Ectodermal cell (in vitro differentiated cells): ENCODE results near the gene ATF4.

ENCODE experiments used
- H3K27ac ChIP-seq: 2 replicates; pipeline ENCODE4 v1.7.0; 2013; ENCODE audit warnings: mild to moderate bottlenecking, low read depth, low read length; ENCODE audit not compliant: insufficient read depth, poor library complexity, severe bottlenecking
- H3K27me3 ChIP-seq: 2 replicates; pipeline ENCODE4 v1.7.0; 2013; ENCODE audit warnings: mild to moderate bottlenecking, low read length; ENCODE audit not compliant: insufficient read depth, control insufficient read depth, poor library complexity, severe bottlenecking
- H3K36me3 ChIP-seq: one replicate; pipeline ENCODE4 v1.7.0; 2013; ENCODE audit warnings: low read length; ENCODE audit not compliant: control insufficient read depth, insufficient read depth
- H3K4me1 ChIP-seq: one replicate; pipeline ENCODE4 v1.7.0; 2013; ENCODE audit warnings: low read length; ENCODE audit not compliant: control insufficient read depth, insufficient read depth
- H3K4me3 ChIP-seq: 2 replicates; pipeline ENCODE4 v1.7.0; 2013; ENCODE audit warnings: low read depth, low read length, control low read depth; ENCODE audit not compliant: insufficient read depth
- H3K9me3 ChIP-seq: 2 replicates; pipeline ENCODE4 v1.7.0; 2013; ENCODE audit warnings: mild to moderate bottlenecking, low read length, moderate library complexity; ENCODE audit not compliant: control insufficient read depth
- WGBS, 2 experiments: methylation state at CpG; one replicate each; pipeline ENCODE4 v1.1.7; 2013; ENCODE audit warnings: missing lambda C conversion rate in 2 of 2; 5-methylcytosine and 5-hydroxymethylcytosine counted together

ATF4 gene

GRCh38 chr22:39510529-39511149, 9.7 kb upstream of the ATF4 start:
- Histone ChIP-seq H3K4me3 (no peak overlapping the region), H3K27ac (no peak overlapping the region), H3K27me3 (no peaks in the 10 kb centered on the region), H3K36me3 (peaks cover 71% of the 10 kb centered on the region), H3K9me3 (no peaks in the 10 kb centered on the region), H3K4me1 (no peaks in the 10 kb centered on the region)
- WGBS, 2 experiments: 81 to 87% methylated on average over 4 of the region's 4 CpGs

- Histone ChIP-seq H3K4me3 (no peak overlapping the region), H3K27me3 (no peaks in the 10 kb centered on the region), H3K9me3 (no peaks in the 10 kb centered on the region), H3K36me3 (peaks cover 67% of the 10 kb centered on the region), H3K27ac (no peak overlapping the region), H3K4me1 (no peaks in the 10 kb centered on the region)
- WGBS, 2 experiments: 94 to 95% methylated on average over 13 of the region's 13 CpGs
Observed at GRCh38 chr22:39511226-39511625, 9.1 kb upstream of the ATF4 start.

GRCh38 chr22:39512026-39512425, 8.3 kb upstream of the ATF4 start:
- WGBS, 2 experiments: 96 to 99% methylated on average over 10 of the region's 10 CpGs
- peaks cover 68% of the 10 kb centered on the region for H3K36me3 ChIP-seq
- no peak overlapping the region for H3K4me3 ChIP-seq
- no peaks in the 10 kb centered on the region for H3K4me1 ChIP-seq
- H3K27ac ChIP-seq: no peak overlapping the region
- no peaks in the 10 kb centered on the region for H3K27me3 ChIP-seq
- H3K9me3 ChIP-seq: no peaks in the 10 kb centered on the region

GRCh38 chr22:39513791-39514190, 6.6 kb upstream of the ATF4 start:
- Histone ChIP-seq H3K27me3 (no peaks in the 10 kb centered on the region), H3K36me3 (peaks cover 55% of the 10 kb centered on the region), H3K4me3 (no peak overlapping the region), H3K9me3 (no peaks in the 10 kb centered on the region), H3K4me1 (no peaks in the 10 kb centered on the region), H3K27ac (no peak overlapping the region)
- WGBS, 2 experiments: 94 to 96% methylated on average over 18 of the region's 18 CpGs

- WGBS, 2 experiments: 73 to 75% methylated on average over 8 of the region's 8 CpGs
- Histone ChIP-seq H3K36me3 (peaks cover 48% of the 10 kb centered on the region), H3K4me3 (no peak overlapping the region)
Observed at GRCh38 chr22:39514373-39514973, 5.9 kb upstream of the ATF4 start.

GRCh38 chr22:39515266-39516050, 4.9 kb upstream of the ATF4 start:
- Histone ChIP-seq H3K9me3 (no peaks in the 10 kb centered on the region), H3K4me3 (no peak overlapping the region), H3K4me1 (no peaks in the 10 kb centered on the region), H3K27ac (no peak overlapping the region), H3K27me3 (no peaks in the 10 kb centered on the region), H3K36me3 (peaks cover 48% of the 10 kb centered on the region)
- WGBS, 2 experiments: 96 to 98% methylated on average over 12 of the region's 12 CpGs

More at GRCh38 chr22:39514373-39514973, 5.9 kb upstream of the ATF4 start:
- Histone ChIP-seq H3K27me3 (no peaks in the 10 kb centered on the region), H3K4me1 (no peaks in the 10 kb centered on the region), H3K9me3 (no peaks in the 10 kb centered on the region), H3K27ac (no peak overlapping the region)

GRCh38 chr22:39517470-39517869, 2.9 kb upstream of the ATF4 start:
- H3K27ac ChIP-seq: no peak overlapping the region
- WGBS, 2 experiments: 93 to 94% methylated on average over 3 of the region's 3 CpGs
- H3K36me3 ChIP-seq: peaks cover 48% of the 10 kb centered on the region

GRCh38 chr22:39518144-39518786, 2.1 kb upstream of the ATF4 start:
- Histone ChIP-seq H3K4me3 (no peak overlapping the region), H3K27ac (no peak overlapping the region), H3K36me3 (peaks cover 50% of the 10 kb centered on the region), H3K4me1 (peaks cover 14% of the 10 kb centered on the region), H3K27me3 (no peaks in the 10 kb centered on the region), H3K9me3 (no peaks in the 10 kb centered on the region)
- 85% methylated on average over 5 of the region's 5 CpGs for WGBS, 2 experiments

More at GRCh38 chr22:39517470-39517869, 2.9 kb upstream of the ATF4 start:
- H3K9me3 ChIP-seq: no peaks in the 10 kb centered on the region
- H3K4me1 ChIP-seq: peaks cover 6% of the 10 kb centered on the region
- no peaks in the 10 kb centered on the region for H3K27me3 ChIP-seq
- H3K4me3 ChIP-seq: no peak overlapping the region

- Histone ChIP-seq H3K4me1 (peaks cover 17% of the 10 kb centered on the region), H3K4me3 (peak overlapping the region; percentile 100), H3K27me3 (no peaks in the 10 kb centered on the region), H3K27ac (peak overlapping the region; percentile 90), H3K36me3 (peaks cover 46% of the 10 kb centered on the region), H3K9me3 (no peaks in the 10 kb centered on the region)
- 14 to 16% methylated on average over 24 of the region's 24 CpGs for WGBS, 2 experiments
Observed at GRCh38 chr22:39518996-39519680, 1.2 kb upstream of the ATF4 start.
